Activated T-helper 17 cell treated with anti-CD3 and anti-CD28 coated beads, Interleukin-2, amount 50 U/mL, for 72 hours (primary cell): ENCODE measurements around the gene CAPN9. TPM values are rescaled to one million over a fixed set of nuclear protein-coding genes. Genes with fewer than 3 reads are reported as not detected.

Source experiments
- ATAC-seq: fragments of 150-1000 bp; cut with Tn5 transposase; replicated peaks from 2 replicates; pipeline ENCODE4 v1.10.0; 2021; ENCODE audit warnings: mild to moderate bottlenecking, moderate library complexity
- H3K27ac Mint-ChIP-seq: one replicate; pipeline ENCODE4 v1.8.0; 2022; ENCODE audit warnings: mixed read lengths
- H3K27me3 Mint-ChIP-seq: one replicate; pipeline ENCODE4 v1.8.0; 2022; ENCODE audit warnings: mixed read lengths
- H3K36me3 Mint-ChIP-seq: one replicate; pipeline ENCODE4 v1.8.0; 2022; ENCODE audit warnings: low read depth, mild to moderate bottlenecking, mixed read lengths
- H3K4me1 Mint-ChIP-seq: one replicate; pipeline ENCODE4 v1.8.0; 2022; ENCODE audit warnings: mixed read lengths
- H3K4me3 Mint-ChIP-seq: one replicate; pipeline ENCODE4 v1.8.0; 2022; ENCODE audit warnings: mild to moderate bottlenecking, mixed read lengths
- H3K9me3 Mint-ChIP-seq: one replicate; pipeline ENCODE4 v1.8.0; 2022; ENCODE audit warnings: mixed read lengths
- total RNA-seq, 2 donors: library from RNA; stranded (reverse); gene quantifications; one replicate each; pipeline ENCODE4 v1.2.3, GENCODE V29; 2022

The CAPN9 gene
- total RNA-seq, 2 donors from 2014 or later = not detected

- no peaks in the 10 kb centered on the region for H3K9me3 Mint-ChIP-seq
- peaks cover 20% of the 10 kb centered on the region for H3K27me3 Mint-ChIP-seq
- no peak overlapping the region for H3K4me3 Mint-ChIP-seq
- H3K36me3 Mint-ChIP-seq = no peaks in the 10 kb centered on the region
- no peak for ATAC-seq
- H3K4me1 Mint-ChIP-seq = no peaks in the 10 kb centered on the region
- H3K27ac Mint-ChIP-seq = no peak overlapping the region
Measured at GRCh38 chr1:230800891-230801840, 54.0 kb downstream of the CAPN9 start.

DNA sequence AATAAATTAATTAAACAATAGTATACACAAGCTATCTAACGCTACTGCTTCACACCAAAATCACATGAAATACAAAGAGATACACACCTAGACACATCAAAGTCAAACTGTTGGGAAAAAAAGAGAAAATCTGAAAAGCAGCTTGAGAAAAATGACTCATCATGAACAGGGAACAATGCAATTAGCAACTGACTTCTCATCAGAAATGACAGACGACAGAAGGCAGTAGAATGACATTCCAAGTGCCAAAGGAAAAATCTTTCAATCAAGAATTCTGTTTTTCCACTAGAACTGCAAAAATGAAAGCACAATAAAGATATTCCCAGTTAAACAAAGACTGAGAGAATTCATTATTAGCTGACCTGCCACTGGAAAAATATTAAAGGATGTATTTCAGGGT is 57.2 kb downstream of the CAPN9 start:
- ATAC-seq = no peak
- Mint-ChIP-seq H3K9me3 (no peaks in the 10 kb centered on the region), H3K4me1 (no peaks in the 10 kb centered on the region), H3K27ac (no peak overlapping the region), H3K36me3 (no peaks in the 10 kb centered on the region), H3K27me3 (peaks cover 9% of the 10 kb centered on the region), H3K4me3 (no peak overlapping the region)

DNA sequence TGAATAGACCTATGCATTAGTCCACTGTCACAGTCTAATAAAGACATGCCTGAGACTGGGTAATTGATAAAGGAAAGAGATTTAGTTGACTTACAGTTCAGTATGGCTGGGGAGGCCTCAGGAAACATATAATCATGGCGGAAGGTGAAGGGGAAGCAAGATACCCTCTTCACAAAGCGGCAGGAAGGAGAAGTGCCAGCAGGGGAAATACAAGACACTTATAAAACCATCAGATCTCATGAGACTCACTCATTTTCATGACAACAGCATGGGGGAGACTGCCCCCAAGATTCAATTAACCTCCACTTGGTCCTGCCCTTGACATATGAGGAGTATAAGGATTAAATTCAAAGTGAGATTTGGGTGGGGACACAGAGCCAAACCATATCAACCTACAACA is 59.4 kb downstream of the CAPN9 start:
- Mint-ChIP-seq H3K4me1 (no peaks in the 10 kb centered on the region), H3K9me3 (no peaks in the 10 kb centered on the region), H3K27me3 (peaks cover 9% of the 10 kb centered on the region), H3K27ac (no peak overlapping the region), H3K4me3 (no peak overlapping the region), H3K36me3 (no peaks in the 10 kb centered on the region)
- ATAC-seq = no peak

DNA sequence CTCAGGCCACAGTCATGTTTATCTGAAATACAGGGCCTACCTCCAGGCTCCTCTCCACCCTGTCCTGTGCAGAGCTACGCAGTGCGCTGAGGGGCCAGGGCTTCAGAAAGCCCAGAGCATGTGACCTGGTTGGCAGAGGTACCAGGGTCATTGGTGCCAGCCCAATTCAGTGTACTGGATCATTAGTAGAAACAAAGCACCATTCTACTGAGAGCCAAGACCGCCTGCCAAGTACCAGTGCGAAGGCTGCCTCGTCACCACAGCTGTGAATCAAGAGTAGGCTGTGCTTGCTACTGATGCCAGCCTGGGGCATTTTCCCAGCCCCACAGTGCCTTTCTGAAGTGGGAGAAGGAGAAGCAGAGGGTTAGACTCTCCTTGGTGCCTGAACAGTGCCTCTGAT is 59.8 kb downstream of the CAPN9 start:
- Mint-ChIP-seq H3K27me3 (peaks cover 6% of the 10 kb centered on the region), H3K9me3 (no peaks in the 10 kb centered on the region), H3K27ac (no peak overlapping the region), H3K36me3 (no peaks in the 10 kb centered on the region), H3K4me3 (no peak overlapping the region), H3K4me1 (no peaks in the 10 kb centered on the region)
- ATAC-seq = no peak

DNA sequence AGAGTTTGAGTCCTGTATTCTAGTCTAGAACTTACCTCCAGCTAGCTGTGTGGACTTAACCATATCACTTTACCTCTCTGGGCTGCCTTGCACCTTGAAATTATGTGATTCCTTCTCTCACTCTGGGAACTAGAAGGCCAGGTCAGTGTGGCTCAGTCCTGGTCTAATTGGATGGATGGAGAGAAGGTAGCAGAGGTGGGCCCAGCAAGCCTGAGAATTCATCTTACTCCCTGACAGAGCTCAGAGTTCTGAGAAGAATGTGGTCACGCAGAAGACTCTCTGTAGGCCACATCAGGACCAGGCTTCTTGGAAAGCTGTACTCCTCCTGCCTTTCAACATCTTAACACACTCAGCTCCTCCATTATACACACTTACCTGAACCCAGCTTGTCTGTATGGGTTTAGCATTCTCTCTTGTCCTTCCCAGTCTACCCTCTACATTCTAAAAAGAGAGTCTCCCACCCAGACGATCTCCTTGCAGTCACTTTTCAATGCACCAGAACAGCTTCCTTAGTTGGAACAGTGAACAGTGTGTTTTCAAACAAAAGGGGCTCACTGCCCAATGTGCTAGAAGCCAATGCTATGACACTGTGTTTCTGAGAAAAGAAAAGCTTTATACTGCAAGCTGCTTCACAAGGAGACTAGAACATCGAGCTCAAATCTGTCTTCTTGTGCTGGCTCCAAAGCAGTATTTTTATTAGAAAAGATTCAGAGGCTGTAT is 60.5 kb downstream of the CAPN9 start:
- Mint-ChIP-seq H3K4me3 (no peak overlapping the region), H3K4me1 (no peaks in the 10 kb centered on the region), H3K27me3 (peaks cover 6% of the 10 kb centered on the region), H3K36me3 (no peaks in the 10 kb centered on the region), H3K9me3 (no peaks in the 10 kb centered on the region), H3K27ac (no peak overlapping the region)
- ATAC-seq = no peak

GRCh38 chr1:230808281-230808872 is 61.2 kb downstream of the CAPN9 start:
- Mint-ChIP-seq H3K27me3 (peaks cover 6% of the 10 kb centered on the region), H3K9me3 (peaks cover 3% of the 10 kb centered on the region), H3K36me3 (no peaks in the 10 kb centered on the region), H3K27ac (no peak overlapping the region), H3K4me3 (no peak overlapping the region), H3K4me1 (no peaks in the 10 kb centered on the region)
- no peak for ATAC-seq

DNA sequence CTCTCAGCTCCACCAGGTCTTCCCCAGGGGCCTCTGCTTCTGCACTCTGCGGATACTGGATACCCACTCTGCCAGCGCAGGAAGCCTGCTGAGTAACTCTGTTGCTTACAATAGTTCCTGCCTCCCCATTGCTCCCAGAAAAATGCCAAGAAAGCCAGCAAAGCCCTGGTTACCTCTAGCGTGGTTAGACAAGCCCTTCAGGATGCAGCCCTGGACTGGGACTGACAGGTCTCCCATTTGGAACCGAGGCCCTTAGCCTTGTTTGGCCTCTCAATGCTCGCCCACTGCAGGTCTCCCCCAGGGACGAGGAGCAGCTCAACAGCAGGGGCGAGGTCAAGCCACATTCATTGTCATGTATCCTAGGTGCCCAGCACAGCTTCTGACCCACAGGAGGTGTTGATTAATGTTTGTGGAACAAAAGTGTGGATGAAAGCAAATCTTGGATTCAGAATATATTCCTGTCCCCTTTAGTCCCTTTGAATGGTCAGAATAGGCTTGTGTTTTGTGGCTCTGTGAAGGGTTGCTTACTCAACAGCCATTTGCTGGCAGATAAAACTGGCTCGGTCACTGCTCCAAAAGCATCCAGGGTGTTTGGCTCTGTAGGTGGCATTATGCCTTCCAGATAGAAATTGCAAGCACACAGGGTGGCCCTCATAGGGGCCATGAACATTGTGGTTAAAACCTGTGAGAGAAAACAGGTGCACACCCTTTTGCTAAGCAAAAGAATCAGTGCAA is 62.2 kb downstream of the CAPN9 start:
- H3K4me1 Mint-ChIP-seq = no peaks in the 10 kb centered on the region
- ATAC-seq = no peak
- H3K36me3 Mint-ChIP-seq = no peaks in the 10 kb centered on the region
- peaks cover 8% of the 10 kb centered on the region for H3K27me3 Mint-ChIP-seq
- H3K27ac Mint-ChIP-seq = no peak overlapping the region
- H3K4me3 Mint-ChIP-seq = no peak overlapping the region
- peaks cover 8% of the 10 kb centered on the region for H3K9me3 Mint-ChIP-seq

GRCh38 chr1:230812568-230812967 is 65.4 kb downstream of the CAPN9 start:
- H3K9me3 Mint-ChIP-seq = peaks cover 8% of the 10 kb centered on the region
- H3K36me3 Mint-ChIP-seq = no peaks in the 10 kb centered on the region
- H3K27me3 Mint-ChIP-seq = peaks cover 12% of the 10 kb centered on the region
- H3K27ac Mint-ChIP-seq = no peak overlapping the region
- no peak overlapping the region for H3K4me3 Mint-ChIP-seq
- ATAC-seq = no peak
- no peaks in the 10 kb centered on the region for H3K4me1 Mint-ChIP-seq

GRCh38 chr1:230814949-230815692 is 67.9 kb downstream of the CAPN9 start:
- Mint-ChIP-seq H3K4me1 (no peaks in the 10 kb centered on the region), H3K27me3 (peaks cover 27% of the 10 kb centered on the region), H3K36me3 (no peaks in the 10 kb centered on the region), H3K4me3 (no peak overlapping the region), H3K27ac (no peak overlapping the region), H3K9me3 (peaks cover 8% of the 10 kb centered on the region)
- ATAC-seq = no peak

- Mint-ChIP-seq H3K36me3 (no peaks in the 10 kb centered on the region), H3K4me1 (no peaks in the 10 kb centered on the region), H3K27ac (no peak overlapping the region), H3K4me3 (no peak overlapping the region), H3K9me3 (peaks cover 8% of the 10 kb centered on the region), H3K27me3 (peaks cover 31% of the 10 kb centered on the region)
- ATAC-seq = no peak
Measured at GRCh38 chr1:230816018-230816417, 68.8 kb downstream of the CAPN9 start.

GRCh38 chr1:230818367-230818766 is 71.2 kb downstream of the CAPN9 start:
- peaks cover 34% of the 10 kb centered on the region for H3K27me3 Mint-ChIP-seq
- no peak overlapping the region for H3K27ac Mint-ChIP-seq
- H3K4me1 Mint-ChIP-seq = no peaks in the 10 kb centered on the region
- no peak overlapping the region for H3K4me3 Mint-ChIP-seq
- ATAC-seq = no peak
- H3K9me3 Mint-ChIP-seq = peaks cover 5% of the 10 kb centered on the region
- H3K36me3 Mint-ChIP-seq = no peaks in the 10 kb centered on the region

- peaks cover 30% of the 10 kb centered on the region for H3K27me3 Mint-ChIP-seq
- ATAC-seq = no peak
- peaks cover 2% of the 10 kb centered on the region for H3K9me3 Mint-ChIP-seq
- no peaks in the 10 kb centered on the region for H3K36me3 Mint-ChIP-seq
- H3K4me3 Mint-ChIP-seq = no peak overlapping the region
- H3K4me1 Mint-ChIP-seq = no peaks in the 10 kb centered on the region
- H3K27ac Mint-ChIP-seq = no peak overlapping the region
Measured at GRCh38 chr1:230818901-230819300, 71.7 kb downstream of the CAPN9 start.

GRCh38 chr1:230819976-230820375 is 72.8 kb downstream of the CAPN9 start:
- peaks cover 29% of the 10 kb centered on the region for H3K27me3 Mint-ChIP-seq
- ATAC-seq = no peak
- no peaks in the 10 kb centered on the region for H3K36me3 Mint-ChIP-seq
- no peak overlapping the region for H3K4me3 Mint-ChIP-seq
- no peaks in the 10 kb centered on the region for H3K9me3 Mint-ChIP-seq
- no peaks in the 10 kb centered on the region for H3K4me1 Mint-ChIP-seq
- no peak overlapping the region for H3K27ac Mint-ChIP-seq

- no peak overlapping the region for H3K4me3 Mint-ChIP-seq
- H3K36me3 Mint-ChIP-seq = no peaks in the 10 kb centered on the region
- H3K27ac Mint-ChIP-seq = no peak overlapping the region
- H3K27me3 Mint-ChIP-seq = peaks cover 23% of the 10 kb centered on the region
- ATAC-seq = no peak
- no peaks in the 10 kb centered on the region for H3K4me1 Mint-ChIP-seq
- no peaks in the 10 kb centered on the region for H3K9me3 Mint-ChIP-seq
Measured at GRCh38 chr1:230820568-230820967, 73.4 kb downstream of the CAPN9 start.
